GM19035 (cell line): ENCODE data around the gene GPR180.
"Not testable (repeated sequence)": the region's sequence is repeated elsewhere in the genome, so short reads cannot be mapped to it uniquely, and the experiment has no call there.

Experiments used
- ATAC-seq: cut with Tn5 transposase; IDR thresholded peaks from one replicate; pipeline ENCODE4 v1.9.1; 2021; ENCODE audit not compliant: unreplicated experiment

The GPR180 gene

DNA sequence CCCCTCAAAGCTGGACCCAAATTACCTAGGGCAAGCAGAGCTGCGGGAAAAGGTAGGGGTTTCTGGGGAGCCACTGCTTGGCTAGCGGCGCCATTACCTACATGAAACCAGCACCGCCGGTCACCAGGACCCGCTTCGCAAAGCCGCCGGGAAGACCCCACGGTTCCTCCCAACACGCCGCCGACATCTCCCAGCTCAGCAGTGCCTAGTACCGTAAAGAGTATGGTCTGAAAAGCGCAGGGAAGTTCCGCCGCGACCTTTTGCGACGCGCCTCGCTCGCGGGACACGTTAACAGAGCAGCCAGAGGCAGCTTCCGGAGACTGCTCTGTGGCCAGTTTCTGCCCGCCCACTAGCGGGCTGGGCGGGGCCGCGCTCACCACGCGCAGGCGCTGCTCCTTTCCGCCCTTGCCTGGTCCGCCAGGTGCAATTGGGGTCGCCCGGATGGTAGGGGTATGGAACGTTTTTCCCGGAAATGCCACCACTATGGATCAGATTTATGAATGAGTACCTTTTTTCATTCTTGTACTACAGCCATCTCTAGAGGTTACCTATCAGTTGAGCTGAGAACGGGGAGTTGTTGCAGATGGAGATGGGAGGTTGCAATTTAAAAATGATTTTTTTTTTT is 5.6 kb upstream of the GPR180 start, which contains the start of gene TGDS:
Gene TGDS (minus strand): TSS at position 203 of the 625 bp plus-strand sequence. CDS start 16 bp downstream, at position 187.
- peak; percentile 97 for ATAC-seq

- no peak for ATAC-seq
Observed at GRCh38 chr13:94596575-94596971, 5.1 kb upstream of the GPR180 start.

GRCh38 chr13:94598281-94598680 is 3.4 kb upstream of the GPR180 start:
- ATAC-seq: no peak

- no peak for ATAC-seq
Observed at GRCh38 chr13:94599877-94600276, 1.8 kb upstream of the GPR180 start.

DNA sequence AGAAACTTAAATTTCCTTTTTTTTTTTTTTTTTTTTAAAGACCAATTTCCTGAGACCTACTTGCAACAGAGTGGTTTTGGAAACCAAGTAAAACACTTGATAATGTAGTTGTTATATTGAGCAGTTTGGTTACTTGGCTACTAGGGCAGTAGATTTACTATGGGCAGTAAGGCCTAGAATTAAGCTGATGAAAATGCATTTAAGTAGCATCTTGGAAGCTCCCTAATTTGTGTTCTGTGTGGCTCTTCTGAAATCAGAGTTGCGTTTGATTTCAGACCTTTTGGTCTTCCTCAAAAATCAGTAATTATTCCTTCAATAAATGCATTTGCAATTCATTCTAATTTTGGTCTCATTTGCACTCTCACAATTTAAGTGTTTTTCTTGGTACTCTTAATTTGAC is 810 bp downstream of the GPR180 start:
- ATAC-seq: no peak

GRCh38 chr13:94607056-94607455 is 5.4 kb downstream of the GPR180 start:
- ATAC-seq: no peak

- ATAC-seq: no peak
Observed at GRCh38 chr13:94607939-94608338, 6.3 kb downstream of the GPR180 start.

- ATAC-seq: no peak
Observed at GRCh38 chr13:94608586-94608985, 6.9 kb downstream of the GPR180 start.

DNA sequence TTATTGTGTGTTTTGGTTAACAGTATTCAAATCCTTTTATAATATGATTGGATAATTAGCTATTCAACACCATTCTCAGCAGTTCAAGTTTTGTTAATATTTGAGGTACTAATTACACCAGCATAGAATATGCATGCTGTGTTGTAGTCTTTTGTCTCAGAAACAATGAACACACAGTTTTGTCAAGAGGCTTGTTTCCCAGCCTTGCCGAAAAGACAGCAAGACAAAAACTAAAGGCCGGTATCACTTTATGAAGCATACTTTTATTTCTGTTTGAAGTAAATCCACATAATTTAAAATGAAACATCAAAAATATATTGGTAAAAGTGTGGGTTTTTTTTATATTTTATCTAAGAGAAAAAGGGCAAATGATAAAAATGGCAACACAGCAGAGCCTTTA is 7.5 kb downstream of the GPR180 start:
- ATAC-seq: no peak

- no peak for ATAC-seq
Observed at GRCh38 chr13:94610475-94610874, 8.8 kb downstream of the GPR180 start.

DNA sequence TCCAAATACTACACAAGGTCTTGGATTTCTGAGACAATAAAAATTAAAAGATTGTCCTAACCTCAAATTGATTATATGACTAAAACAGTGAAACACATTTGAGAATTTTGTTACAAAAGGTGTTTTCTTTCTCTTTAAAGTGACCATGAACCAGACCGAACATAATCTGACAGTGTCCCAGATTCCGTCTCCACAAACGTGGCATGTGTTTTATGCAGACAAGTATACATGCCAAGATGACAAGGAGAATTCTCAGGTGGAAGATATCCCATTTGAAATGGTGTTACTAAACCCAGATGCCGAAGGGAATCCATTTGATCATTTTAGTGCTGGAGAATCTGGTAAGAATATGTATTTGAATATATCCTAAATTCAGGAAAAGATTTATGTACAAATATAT is 10.4 kb downstream of the GPR180 start:
- ATAC-seq: no peak

DNA sequence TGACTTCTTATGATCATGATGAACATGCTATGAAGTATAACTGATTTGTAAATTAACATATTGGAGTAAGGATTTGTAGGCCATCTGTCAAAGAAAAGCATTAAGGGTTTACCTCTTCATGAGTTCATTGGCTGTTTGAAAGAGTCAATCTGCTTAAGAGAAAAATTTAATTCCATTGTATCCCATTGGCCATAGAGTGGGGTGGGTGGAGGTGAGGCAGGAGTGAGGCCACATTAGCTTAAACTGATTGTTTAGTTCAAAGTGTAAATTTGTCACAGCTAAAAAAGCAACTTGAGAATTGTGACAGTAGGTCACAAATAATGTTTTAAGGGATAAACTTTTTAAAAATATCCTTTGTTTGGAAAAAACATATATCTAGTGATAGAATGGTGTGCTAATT is 11.4 kb downstream of the GPR180 start:
- ATAC-seq: no peak

DNA sequence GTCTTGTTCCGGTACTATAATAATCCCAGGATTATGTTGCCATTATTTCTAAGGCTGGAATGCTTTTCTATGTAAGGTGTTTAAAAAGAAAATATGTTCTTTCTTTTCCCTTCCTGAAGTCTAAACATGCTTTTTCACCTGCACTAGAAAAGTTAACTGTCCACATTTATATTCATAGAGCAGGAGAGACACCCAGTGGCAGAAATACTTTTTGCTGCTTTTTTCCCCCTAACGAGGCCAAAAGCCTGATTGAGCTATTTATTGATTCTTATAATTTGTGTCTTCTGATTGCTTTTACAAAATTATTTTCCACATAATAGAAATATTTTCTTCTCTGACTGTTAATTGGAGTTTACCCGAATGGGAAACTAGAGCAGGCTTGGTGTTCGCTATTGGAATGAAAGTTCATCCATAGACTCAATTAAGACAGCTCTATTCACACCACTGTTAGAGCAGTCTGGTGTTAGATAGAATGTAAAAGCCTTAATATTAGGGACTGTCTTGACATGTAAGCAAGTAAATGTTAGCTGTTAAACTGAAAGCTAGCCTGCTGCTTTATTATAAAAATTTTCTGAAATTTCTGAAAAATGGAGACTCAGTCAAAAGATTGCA is 15.8 kb downstream of the GPR180 start:
- peak; percentile 56 for ATAC-seq

GRCh38 chr13:94620286-94620896 is 18.7 kb downstream of the GPR180 start:
- ATAC-seq: peak; percentile 76

DNA sequence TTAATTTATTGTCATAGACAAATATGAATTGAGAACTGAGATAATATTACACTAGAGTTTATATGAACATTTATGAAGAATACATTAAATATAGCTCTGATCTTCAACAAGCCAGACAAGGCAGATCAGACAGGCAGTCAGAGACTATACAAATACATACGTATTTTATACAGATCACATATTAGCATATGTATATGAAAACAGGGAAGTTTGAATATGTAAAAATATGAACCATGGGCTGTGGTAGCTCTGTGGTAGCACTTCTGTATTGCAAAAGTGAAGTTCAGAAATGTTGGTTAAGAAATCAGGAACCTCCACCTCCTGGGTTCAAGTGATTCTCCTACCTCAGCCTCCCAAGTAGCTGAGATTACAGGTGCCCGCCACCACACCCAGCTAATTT is 20.7 kb downstream of the GPR180 start:
- ATAC-seq: no peak

- ATAC-seq: no peak
Observed at GRCh38 chr13:94623316-94623715, 21.7 kb downstream of the GPR180 start.

DNA sequence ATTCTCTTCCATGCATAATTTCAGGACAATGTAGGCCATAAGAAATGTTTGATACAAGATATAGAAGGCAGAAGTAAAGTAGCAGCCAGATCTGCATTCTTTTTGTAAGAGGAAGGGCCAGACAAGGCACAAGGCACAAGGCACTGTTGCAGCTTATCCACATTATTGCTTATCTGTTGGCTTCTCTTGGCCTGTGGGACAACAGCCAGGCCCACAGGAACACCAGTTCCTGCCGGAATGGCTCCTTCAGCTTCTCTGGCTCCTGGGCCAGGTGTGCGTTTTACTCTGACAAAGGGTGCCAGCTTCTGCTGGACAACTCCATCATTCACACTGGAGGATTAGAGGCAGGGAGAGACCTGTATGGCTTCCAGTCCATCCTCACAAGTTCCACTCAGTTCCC is 29.2 kb downstream of the GPR180 start:
- no peak for ATAC-seq

- ATAC-seq: no peak
Observed at GRCh38 chr13:94632226-94632980, 30.7 kb downstream of the GPR180 start.

DNA sequence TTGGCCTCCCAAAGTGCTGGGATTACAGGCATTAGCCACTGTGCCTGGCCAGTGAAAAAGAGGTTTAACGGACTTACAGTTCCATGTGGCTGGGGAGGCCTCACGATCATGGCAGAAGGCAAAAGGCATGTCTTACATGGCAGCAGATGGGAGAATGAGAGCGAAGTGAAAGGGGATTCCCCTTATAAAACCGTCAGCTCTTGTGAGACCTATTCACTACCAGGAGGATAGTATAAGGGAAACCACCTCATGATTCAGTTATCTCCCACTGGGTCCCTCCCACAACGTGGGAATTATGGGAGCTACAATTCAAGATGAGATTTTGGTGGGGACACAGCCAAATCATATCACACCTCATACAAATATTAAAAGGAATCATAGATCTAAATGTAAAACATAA is 34.4 kb downstream of the GPR180 start:
- not testable (repeated sequence) for ATAC-seq

GRCh38 chr13:94636942-94637578 is 35.4 kb downstream of the GPR180 start:
- no peak for ATAC-seq

DNA sequence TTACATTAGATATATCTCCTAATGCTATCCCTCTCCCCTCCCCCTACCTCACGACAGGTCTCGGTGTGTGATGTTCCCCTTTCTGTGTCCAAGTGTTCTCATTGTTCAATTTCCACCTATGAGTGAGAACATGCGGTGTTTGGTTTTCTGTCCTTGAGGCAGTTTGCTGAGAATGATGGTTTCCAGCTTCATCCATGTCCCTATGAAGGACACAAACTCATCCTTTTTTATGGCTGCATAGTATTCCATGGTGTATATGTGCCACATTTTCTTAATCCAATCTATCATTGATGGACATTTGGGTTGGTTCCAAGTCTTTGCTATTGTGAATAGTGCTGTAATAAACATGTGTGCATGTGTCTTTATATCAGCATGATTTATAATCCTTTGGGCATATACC is 36.0 kb downstream of the GPR180 start:
- not testable (repeated sequence) for ATAC-seq
